ENCODE results near the gene DENND1A.

The DENND1A gene

DNA sequence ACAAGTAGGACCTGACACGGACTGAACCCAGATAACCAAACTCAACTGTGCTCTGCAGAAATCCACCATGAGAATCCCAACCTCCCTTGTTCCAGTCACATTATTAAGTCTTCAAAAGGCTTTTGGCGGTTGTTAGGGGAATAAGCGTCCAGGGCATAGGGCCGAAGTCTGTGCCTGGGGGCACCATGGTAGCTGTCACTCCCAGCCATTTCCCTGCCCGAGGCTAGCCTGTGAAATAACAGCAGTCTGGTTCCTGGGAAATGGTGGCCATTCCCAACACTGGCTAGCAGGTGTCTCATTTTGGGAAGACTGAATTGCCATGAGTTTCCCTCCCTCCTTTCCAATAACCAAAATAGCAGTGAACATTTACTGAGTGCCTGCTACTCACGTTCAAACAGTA is 451.8 kb downstream of the DENND1A start:
- no peak for DNase-seq

DNA sequence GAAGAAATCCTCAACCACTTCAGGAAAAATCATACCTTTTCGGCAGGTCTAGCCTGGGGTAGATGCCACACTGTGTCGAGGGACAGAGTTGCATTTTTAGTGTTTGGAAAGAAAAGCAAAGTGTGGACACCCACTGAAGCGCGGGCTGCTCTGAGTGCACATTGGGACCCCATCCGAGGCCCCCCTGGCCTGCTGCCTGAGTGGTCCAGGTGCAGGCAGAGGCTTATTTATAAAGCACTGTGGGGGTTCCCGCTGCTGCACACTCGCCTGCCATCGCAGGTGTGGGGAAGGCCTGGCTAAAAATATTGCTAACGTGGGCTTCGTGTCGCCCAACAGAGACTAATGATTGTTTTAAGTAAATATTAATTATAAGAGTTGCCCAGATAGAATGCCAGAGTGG is 454.5 kb downstream of the DENND1A start:
- no peak for DNase-seq

DNA sequence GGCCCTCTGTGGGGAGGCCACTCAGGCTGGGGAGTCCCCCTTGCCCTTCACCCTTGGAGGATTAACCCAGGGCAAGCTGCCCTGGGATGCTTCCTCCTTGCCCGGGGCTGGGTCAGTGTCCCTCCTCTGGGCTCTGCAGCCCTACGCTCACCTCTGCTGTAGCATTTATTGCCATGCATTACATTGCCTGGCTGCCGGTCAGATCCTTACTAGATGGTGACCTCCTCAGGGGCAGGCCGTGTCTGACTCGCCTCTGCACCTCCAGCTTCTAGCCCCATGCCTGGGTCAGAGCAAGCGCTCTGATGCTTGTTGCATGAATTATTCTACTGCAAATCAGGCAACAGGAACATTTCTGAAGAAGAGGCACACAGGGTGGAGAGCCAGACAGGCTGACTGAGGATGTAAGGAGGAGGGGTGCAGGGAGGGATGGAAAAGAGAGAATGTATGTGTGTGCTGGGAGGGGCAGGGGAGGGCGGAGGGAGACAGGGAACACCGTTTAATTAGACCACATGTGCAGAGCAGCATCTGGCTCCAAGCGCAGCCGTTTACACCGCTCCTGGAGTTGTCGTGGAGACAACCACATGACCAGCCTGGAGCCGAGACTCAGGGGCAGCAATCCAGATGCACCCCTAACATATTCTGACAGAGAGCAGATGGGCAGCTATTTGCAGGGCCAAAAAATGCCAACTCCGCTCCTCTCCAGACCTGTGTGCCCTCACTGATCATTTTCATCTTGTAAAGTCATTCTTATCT is 456.9 kb downstream of the DENND1A start:
- DNase-seq, result no peak

DNA sequence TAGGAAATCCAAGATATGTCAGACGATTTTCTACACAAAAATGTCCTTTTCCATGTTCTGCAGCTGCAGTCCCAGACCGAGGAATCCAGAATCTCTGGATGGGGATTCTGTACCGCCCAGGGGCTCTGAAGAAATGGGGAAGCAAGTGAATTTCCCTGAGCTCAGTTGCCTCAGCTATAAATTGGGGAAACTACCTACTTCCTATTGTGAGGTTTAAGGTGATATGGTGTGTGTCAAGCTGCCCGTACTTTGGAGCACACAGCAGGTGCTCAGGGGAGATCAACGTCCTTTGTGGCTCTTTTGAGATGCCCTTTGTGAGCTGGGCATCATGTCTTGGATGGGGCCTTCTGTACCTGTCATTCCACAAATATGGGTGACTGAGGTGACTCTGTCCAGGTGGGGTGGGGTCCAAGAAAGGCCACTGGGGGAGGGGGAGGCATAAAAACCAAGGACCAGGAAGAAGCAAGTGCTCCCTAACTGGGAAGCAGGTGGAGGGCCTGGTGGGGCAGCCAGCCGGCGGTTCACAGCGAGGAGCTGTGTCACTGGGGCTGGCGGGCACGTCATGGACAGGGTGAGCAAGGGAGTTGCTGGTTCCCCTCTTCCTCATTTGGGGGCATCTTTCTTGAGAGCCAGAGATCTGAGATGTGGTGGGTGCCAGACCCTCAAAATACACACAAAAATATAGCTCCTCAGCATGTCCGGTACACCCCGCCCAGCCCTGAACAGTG is 457.9 kb downstream of the DENND1A start:
- no peak for DNase-seq

DNA sequence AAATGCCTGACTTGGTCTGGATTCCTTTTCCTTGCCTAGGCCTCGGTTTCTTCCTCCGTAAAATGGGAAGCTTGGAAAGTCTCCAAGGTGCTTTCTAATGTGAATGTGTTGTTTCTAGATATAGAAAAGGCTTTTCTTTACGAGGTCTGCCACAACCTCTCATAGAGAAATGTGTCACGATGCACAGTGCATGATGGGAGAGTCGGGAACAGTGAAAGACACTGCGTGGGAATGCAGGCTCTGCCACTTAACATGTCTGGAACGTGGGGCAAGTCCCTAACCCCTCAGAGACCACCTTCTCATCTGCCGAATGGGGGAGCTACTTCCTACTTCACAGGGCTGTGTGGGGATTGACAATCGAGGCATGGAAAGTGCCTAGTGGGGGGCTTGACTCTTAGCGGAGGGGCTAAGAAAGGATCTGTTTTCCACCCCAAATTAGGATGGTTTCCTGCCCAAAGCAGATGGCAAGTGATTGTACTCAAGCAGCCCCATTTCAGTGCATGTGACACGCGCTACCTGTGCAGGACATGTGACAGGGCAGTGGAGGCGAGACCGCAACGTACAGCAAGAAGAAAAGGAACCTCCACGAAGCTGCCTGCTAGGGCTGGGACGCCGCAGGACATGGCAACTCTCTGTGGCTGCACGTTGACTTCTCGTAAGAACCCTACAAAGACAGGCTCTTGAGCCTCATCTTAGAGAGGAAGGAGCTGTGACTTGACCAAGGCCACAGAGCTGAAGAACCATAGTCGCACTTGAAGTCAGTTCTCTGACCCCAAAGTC is 458.7 kb downstream of the DENND1A start:
- DNase-seq, result no peak

DNA sequence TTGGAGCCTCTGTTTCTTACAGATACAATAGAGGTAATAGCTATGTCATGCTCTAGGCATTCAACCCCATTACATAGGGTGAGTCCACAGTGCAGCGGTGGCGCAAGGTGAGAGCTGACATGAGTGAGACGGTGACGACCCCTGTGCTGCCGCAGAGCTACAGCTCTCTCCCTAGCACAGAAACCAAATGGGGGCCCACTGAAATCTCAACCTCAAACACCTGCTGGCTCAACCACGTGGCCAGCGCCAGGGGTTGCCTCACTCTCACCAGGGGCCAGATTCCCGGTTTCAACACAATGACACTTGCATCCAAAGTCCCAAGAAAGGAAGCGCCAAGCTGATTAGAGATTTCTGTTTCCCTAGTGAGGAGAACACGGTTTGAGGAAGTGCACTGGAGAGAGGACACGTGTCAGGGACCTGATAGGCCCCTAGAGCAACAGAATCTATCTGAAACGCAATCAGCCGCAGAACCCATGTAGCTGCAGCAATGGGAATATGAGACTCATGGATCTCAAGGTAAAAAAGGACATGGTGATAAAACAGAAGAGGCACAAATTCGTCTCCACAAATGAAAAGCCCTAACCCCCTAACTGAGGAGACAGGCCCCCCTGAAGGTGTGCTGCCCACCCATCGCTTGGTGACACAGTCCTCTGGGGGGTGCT is 459.7 kb downstream of the DENND1A start:
- DNase-seq, result no peak

DNA sequence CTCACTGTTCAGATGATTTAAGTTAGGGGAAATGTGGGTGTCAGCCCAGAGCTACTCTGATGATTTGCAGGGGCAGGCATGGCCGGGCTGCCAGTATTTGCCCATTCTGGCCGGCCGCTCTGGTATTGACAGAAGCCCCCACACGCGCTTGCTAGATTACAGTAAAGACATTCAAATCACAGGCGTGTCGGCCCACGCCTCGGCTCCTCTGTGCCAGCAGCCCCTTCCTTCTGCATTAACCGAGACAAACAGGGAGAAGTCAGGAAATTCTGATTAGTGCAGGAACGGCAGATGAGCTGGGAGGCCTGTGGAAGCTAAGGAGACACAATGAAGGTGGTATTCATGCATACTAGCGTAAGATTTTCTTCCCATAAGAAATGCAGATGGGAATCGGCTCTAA is 460.6 kb downstream of the DENND1A start:
- no peak for DNase-seq

DNA sequence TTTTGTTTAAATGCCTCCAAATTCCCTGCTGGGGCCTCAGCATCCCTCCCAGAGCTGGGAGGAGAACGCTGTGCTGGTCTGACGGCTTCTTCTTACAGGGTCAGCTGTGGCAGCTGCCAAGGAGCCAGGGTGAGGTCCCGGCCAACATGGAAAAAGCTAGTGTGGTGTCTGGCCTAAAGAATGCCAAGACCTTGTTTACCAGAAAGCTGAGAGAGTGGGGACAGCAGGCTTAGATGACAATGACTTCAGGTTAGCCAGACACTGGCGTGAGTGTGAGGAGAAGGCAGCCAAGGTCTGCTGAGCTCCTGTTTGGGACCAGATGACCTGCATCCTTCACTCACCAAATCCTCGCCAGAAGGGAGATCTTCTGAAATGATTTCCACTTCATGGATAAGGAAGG is 461.4 kb downstream of the DENND1A start:
- DNase-seq, result no peak

DNA sequence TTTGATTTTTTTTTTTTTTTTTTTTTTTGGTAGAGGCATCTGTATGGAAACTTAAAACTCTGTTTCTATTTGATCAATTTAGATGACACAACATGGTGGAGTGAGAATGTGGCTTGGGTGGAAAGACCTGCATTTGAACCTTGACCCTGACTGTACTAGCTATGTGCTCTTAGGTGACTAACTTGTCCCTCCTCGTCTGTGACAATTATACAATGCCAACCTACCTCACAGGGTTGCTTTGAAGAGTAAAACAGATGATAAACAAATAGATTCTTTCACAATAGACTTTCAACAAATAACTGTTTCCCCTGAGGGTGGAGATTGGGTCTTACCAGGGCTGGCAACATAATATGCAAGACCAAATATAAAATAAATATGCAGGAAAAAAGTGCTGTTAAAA is 464.6 kb downstream of the DENND1A start:
- DNase-seq, result no peak

DNA sequence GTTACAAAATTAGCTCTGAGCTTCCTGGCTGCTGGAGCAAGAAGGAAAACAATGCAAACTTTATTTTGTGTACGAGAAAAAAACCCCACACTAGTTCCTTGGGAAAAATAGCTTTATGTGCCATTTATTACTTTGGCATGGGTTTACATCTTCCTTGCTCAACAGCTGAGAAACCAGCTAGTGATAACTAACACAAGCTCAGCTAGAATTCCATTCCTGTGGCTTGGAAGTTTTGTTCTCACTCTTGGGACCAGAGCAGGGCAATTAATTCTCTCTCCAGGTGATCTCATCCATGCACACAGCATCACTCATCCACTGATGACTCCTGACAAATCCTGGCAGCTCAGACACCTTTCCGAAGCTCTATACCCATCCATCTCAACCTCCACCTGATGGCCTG is 469.8 kb downstream of the DENND1A start:
- no peak for DNase-seq

DNA sequence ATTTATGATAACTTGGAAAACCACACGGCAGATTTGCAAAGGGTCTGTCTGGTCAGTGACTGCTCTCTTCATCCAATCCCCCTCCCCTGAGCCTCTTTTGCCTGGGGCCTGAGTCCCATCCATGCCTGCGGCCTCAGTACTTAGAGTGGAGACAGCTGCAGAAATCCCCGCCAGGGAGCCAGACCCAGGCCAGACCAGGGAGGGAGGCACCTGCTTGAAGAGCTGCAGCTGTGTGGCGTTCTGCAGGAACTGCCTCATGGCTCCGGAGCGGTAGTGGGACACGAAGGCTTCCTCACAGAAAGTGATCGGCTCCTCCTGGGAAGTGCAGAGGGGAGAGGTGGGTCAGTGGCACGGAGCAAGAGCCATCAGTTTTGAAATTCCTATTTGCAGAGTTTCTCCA is 472.3 kb downstream of the DENND1A start:
- DNase-seq, result no peak

DNA sequence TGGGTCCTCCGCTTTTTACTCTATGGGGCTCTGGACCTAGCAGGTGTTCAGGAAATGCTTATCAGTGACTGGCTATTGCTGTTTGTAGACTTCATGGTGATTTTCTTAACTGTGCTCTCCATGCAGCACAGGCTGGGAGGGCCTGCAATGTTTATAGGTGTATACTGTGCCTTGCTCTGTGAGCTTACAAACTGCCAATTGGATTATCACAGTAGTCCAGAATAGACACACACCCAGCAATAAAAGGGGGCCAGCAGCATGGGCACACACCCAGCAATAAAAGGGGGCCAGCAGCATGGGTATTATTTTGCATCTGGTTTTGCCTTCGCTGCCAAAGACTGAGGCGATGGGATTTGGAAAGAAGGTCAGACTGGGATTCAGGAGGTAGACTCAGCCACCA is 473.9 kb downstream of the DENND1A start:
- DNase-seq, result no peak

DNA sequence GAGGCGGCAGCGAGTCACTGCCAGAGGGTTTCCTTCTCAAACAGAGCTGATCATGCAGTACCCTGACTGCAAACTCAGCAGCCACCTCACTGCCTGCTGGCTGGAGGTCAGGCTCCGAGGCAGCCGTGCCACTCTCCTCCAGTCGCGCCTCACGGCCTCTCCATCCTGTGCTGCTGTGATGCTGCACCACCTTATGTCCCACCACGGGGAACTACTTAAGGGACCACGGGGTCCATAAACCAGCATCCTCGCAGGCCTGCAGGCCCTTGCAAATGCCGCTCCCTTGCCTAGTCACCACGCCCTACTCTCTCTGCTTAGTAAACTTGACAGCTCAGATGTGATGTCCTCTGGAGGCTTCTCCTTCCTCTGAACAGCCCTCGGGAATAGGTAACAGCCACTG is 474.7 kb downstream of the DENND1A start:
- DNase-seq, result no peak

DNA sequence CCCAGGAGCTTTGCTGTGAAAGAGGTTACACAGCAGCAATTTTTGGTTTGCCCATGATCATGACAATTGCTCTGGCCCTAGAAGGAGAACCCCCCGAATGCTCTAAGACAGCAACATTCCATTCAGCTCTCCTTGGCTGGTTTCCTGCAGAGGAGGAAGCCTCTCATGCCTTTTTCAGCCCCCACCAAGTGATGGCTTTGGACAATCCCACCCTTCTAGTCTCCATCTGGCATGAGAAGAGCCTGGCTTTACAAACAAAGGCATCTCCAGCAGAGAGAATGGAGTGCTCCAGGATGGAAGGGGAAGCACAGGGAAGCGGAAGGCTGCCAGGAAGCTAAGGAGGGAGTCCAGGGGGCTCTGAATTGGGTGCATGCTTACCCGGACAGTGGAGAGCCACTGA is 475.6 kb downstream of the DENND1A start:
- no peak for DNase-seq

DNA sequence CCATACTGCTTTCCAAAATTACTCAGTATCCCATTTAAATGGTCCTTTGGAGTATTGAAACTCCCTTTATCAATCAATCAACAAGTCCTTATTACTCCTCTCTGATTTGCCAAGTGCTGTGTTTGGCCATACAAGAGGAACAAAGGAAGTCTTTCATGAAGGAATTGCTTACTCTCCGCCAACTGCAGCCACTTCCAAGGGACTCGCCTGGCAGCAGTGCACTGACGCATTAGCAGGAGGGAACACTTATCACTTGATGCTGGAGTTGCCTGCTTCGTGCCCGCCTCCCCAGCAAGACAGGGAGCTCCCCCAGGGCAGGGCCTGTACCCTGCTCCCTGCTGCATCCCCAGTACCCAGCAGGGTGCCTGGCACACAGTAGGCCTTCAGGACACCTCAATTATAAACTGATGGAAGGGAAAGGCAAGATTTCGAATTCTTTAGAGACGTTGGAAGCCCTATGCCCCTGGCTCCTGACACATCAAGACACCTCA is 476.1 kb downstream of the DENND1A start:
- DNase-seq, result no peak

DNA sequence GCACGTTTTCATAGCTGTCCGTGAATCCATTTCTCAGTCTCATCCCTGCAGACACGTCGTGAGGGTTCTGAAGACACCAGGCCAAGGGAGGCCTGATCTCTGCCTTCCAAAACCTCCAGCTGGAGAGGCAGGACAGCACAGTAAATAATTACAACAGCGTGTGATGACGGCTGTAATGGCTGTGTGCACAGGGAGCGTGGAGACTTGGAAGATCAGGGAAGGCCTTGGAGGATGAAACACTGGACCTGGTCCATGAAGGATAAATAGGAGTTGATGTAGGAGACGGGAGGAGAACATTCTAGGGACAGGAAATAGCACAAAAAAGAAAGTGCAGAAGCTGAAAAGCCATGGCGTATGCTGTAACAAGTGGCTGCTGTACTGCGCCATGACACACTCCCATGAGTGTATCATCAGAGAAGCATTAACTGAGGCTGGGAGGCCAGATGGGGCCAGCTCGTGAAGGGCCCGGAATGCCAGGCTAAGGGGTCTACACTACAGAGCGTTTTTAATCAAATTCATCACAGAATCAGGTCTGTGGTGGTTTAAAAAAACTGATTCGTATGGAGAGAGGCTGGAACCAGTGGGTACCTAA is 476.8 kb downstream of the DENND1A start:
- DNase-seq, result no peak

DNA sequence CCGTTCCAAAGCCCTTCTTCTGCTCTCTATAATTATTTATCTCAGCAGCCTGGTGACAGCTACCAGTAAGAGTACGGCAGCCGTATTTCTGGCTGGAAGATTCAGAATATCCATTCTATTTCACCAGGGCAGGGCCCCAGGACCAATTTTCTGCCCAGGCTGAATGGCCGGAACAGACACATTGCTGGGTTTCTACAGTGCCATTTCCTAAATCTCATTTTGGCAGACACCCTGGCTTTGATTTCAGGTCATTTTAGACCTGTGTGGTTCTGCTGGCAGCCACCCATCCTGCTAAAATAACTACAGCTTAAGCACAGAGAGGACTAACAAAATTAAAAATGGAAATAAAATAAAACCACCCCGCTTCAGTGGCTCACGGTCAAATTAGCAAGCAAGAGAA is 478.9 kb downstream of the DENND1A start:
- DNase-seq, result no peak

DNA sequence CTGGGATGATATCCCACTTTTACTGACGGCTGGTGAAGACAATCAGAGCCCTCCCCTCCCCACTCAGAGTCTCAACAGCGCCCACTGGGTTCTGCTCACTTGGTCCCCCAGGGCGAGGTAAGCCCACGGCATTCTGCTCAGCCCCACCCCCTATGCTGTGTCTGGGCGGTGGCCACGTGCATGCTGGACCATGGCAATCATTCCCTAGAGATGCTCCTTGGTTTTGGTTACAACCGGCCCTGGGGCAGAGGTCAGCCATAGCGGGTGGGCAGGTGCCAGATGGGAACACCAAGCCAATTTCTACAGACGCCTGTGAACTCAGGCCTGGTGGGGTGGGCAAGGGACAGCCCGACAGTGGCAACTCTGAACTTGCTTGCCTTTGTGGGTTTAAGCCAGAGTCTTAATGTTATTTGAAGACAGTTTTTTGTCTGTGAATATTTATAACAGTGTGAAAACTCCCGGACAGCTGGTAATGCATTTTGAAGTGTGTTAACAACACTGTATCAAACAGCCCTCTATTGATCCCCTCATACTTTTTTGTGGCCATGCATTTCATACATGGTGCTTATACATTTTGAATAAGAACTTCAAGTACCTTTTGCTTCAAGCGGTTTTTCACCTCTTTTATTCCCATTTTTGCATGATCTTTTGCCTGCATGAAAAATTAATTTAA is 479.7 kb downstream of the DENND1A start:
- no peak for DNase-seq

DNA sequence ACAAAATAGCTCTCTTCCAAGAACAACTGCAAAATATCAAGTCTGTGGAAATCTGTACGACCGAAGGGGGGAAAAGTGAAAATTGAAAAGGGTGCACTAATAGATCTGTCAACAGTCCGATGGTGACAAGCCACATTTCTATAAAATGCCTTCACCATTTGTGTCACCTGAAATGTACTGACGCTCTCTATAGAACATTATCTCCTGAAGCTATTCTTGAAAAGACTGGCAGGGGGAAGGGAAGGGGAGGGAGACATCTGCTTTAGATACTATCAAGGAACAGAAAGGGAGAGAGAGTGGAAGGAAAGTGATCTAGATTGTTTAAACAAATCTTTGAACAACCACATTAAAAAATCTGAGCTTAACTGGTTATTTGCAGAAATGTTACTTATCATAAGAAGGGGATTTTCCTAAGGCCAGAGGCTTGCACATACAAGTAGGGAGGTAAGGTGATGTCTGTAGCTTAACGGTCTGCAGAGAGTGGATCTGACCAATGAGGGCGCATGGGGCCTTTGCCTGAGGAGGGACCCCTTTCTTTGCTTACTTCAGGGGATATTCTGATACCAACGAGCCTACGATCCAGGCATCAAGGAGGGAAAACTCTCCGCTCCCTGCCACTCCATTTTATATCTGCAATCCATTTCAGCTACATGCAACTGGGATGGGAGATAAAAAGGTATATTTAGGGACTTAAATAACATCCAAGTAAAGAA is 481.8 kb downstream of the DENND1A start:
- DNase-seq, result no peak

DNA sequence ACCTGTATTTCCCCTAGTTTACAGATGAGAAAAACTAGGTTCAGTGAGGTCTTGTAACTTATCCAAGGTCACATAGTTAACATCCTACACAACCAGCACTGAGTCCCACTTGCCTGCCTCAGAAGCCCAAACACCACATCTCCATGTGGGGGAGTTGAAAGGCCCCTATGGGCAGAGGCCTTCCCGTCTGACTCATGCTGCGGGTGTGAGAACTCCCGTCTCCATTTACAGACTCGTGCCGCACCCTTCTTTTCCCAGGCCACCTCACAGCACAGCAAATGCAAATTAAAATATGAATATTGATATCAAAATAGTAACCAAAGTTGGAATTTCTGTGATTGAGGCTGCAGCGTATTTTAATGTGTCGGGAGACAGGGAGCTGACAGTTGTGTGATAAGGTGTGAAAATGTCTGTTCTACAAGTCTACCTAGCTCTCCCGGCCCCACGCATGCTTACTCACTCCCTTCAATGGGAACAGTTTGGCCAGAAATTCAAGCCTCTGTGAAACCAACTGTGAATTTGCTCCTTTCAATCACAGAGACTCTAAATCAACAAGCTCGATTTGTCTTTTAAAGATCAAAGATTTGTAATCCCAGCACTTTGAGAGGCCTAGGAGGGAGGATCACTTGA is 483.8 kb downstream of the DENND1A start:
- DNase-seq, result no peak

DNA sequence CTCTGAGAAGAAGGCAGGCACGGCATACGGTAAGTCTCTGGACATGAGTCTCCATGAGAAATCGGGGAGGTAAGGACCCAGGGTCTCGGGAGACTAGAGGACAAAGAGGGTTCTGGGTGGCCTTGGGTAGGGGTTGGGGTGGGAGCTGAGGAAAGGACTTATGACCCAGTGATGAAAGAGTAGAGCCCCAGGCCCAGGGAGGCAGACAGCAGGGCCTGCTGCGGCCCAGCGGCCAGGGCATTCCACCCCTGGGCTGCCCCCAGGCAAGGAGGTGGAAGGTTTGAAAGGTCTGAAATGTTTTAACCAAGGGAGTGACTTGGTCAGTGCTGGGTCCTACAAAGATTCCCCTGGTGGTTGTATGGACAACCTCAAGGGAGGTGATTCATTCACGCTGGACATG is 484.8 kb downstream of the DENND1A start:
- no peak for DNase-seq

Measured in CD4-positive, alpha-beta T cell treated with Interleukin-12 subunit alpha and Interleukin-12 subunit beta, for 1 hour (primary cell).